ENCODE measurements around the gene TCF12. TPM values are rescaled to one million over a fixed set of nuclear protein-coding genes. Genes with fewer than 3 reads are reported as not detected.

The TCF12 gene
- total RNA-seq, 1 donor from 2014 or later = 144 TPM

DNA sequence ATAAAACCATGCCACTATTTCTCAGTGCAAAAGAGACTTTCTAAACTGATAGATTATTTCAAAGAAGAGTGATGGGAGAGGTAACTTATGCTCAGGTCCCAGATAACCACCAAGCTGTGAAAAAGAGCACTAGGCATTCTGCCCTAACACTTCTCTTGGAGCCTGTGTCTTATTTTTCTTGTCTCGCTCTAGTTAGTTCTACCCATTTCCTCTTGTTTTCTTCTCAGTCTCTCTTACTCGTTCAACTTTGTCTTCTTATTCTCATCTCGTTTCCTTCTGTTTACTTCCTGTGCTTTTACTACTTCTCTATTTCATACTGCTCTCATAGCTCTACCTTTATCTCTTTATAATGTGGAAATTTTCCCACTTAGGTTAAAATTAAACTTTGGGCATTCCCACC lies 366.1 kb downstream of the TCF12 start:
- Histone ChIP-seq H3K27me3 (no peaks in the 10 kb centered on the region), H3K4me1 (no peaks in the 10 kb centered on the region), H3K9me3 (no peaks in the 10 kb centered on the region), H3K4me3 (no peak overlapping the region), H3K27ac (no peak overlapping the region), H3K36me3 (peaks cover 21 to 56% of the 10 kb centered on the region in 2 donors)
- no peak for DNase-seq (ENCODE audit: low spot score in 2 of 2)
- TF ChIP-seq CTCF (IDR thresholded peaks at IDR 0.05) = no peak
- intact Hi-C loops (cut with DNase I) = no loop called here

DNA sequence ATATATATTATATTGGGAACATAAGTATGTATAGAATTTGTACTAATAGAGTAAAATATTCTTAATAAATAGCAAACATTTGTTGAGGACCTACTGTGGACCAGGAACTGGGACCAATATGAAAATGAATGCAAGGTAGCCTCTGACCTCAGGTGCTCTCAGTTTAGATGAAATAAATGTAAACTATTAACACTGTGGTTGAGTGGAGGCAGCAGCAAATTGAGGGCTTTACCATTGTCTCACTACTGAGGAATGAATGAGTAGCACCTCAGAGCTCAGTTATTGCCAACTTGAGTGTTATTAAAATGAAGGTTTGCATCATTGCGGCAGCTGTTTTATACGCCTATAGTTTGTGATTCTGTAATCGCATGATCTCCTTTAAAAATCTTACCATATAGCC lies 366.9 kb downstream of the TCF12 start:
- TF ChIP-seq CTCF (IDR thresholded peaks at IDR 0.05) = no peak
- no peak for DNase-seq (ENCODE audit: low spot score in 2 of 2)
- H3K27me3 ChIP-seq = no peaks in the 10 kb centered on the region
- peaks cover 21 to 56% of the 10 kb centered on the region in 2 donors for H3K36me3 ChIP-seq
- intact Hi-C loops (cut with DNase I) = no loop called here
- H3K4me3 ChIP-seq = no peak overlapping the region
- no peak overlapping the region for H3K27ac ChIP-seq
- H3K4me1 ChIP-seq = no peaks in the 10 kb centered on the region
- H3K9me3 ChIP-seq = no peaks in the 10 kb centered on the region

GRCh38 chr15:57286446-57287122 lies 368.1 kb downstream of the TCF12 start:
- Histone ChIP-seq H3K4me3 (no peak overlapping the region), H3K9me3 (no peaks in the 10 kb centered on the region), H3K36me3 (peaks cover 16 to 56% of the 10 kb centered on the region in 2 donors), H3K27ac (no peak overlapping the region), H3K4me1 (no peaks in the 10 kb centered on the region), H3K27me3 (no peaks in the 10 kb centered on the region)
- no peak for TF ChIP-seq CTCF (IDR thresholded peaks at IDR 0.05)
- DNase-seq (ENCODE audit: low spot score in 2 of 2) = no peak
- intact Hi-C loops (cut with DNase I) = no loop called here

- Histone ChIP-seq H3K27me3 (no peaks in the 10 kb centered on the region), H3K9me3 (no peaks in the 10 kb centered on the region), H3K27ac (no peak overlapping the region), H3K36me3 (peaks cover 16 to 54% of the 10 kb centered on the region in 2 donors), H3K4me3 (no peak overlapping the region), H3K4me1 (no peaks in the 10 kb centered on the region)
- TF ChIP-seq CTCF (IDR thresholded peaks at IDR 0.05) = no peak
- intact Hi-C loops (cut with DNase I) = no loop called here
- no peak for DNase-seq (ENCODE audit: low spot score in 2 of 2)
These were observed 368.7 kb downstream of the TCF12 start for GRCh38 chr15:57287123-57287521.

DNA sequence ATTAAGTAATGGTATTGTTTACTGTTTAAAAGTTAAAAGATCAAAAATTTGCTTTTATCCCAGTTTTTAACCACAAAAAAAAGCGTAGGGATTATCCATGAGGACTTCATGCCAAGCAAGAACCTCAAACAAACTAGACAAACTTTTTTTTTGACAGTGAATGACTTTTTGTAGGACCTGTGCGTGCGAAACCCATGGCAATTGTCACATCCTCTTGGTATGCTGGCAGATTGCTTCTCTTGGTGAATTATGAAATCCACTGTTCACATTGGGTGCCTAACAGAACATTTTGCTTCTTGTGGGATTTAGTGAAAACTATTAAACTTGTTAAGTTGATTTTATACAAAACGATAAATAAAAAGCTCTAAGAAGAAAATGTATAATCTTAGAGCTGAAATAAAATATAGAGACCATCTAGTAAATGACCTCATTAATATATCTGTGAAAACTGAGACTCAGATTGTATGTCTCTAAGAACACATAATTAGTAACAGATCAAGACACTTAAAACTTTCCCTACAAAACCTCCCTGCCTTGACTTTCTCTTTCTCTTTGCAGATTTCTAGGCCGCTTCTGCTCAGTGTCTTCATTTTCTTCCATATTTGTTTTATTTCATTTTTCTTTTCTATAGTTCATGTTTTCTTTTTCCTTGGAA lies 370.6 kb downstream of the TCF12 start:
- Histone ChIP-seq H3K36me3 (peaks cover 16 to 36% of the 10 kb centered on the region in 2 donors), H3K27ac (no peak overlapping the region), H3K4me3 (no peak overlapping the region), H3K9me3 (no peaks in the 10 kb centered on the region), H3K27me3 (no peaks in the 10 kb centered on the region), H3K4me1 (no peaks in the 10 kb centered on the region)
- intact Hi-C loops (cut with DNase I) = no loop called here
- no peak for DNase-seq (ENCODE audit: low spot score in 2 of 2)
- TF ChIP-seq CTCF (IDR thresholded peaks at IDR 0.05) = no peak
